Islet precursor cell (in vitro differentiated cells): ENCODE measurements around the gene DMXL2.
"Not testable (repeated sequence)": the region's sequence is repeated elsewhere in the genome, so short reads cannot be mapped to it uniquely, and the experiment has no call there.

Experiments used
- DNase-seq: peaks from one replicate; pipeline ENCODE4 v3.0.0-alpha.2; 2018

The DMXL2 gene

DNA sequence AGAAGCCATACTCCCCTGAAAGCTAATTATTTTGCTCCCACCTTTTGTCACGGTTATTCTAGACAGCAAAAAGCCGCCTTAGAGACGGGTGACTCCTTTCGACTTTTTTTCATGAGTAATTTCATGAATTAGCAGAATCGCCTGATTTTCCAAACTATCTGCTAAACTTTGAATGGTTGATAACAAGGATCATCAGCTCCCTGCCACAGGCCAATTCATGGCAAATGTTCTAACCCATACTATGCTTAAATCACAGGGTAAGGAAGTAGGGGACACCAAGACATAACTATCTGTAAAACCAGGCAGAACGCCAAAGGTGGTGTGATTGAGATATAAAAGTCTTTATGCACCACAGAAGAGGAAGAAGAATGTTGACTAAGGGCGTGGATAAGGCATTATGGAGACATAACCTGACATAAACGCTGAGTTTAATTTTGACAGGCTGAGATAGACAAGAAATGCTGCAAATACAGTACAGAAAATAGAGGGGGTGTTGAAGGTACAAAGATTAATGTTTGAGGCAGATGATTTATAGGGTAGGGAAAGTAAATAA, 891 bp upstream of the DMXL2 start:
- no peak for DNase-seq

DNA sequence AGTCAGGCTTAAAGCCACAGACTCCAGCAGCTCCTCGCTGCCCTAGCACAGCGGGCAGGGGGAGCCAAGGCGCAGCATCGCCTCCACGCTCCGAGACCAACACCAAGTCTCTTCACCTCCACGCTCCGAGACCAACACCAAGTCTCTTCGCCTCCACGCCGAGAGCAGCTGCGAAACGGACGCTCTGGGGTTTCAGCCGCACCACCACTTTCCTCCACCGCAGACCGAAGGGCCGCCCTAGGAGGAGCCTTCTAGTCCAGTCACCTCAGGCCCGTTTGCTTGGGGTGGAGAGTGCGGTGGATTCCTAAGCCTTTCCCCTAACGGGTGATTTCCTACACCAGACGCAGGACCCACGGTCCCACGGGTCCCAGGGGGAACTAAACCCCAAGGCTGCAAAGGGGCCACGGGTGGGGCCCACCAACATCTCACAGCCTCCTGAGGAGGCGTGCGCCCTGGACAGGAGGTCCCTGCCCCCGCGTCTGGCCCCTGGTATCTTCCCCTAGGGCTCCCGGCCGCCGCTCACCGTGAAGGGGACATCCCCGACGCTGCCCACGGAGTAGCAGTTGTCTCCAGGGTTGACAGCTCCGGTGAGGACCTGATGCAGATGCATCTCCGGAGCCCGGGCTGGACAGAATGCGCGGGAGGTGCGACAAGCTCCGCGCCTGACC, 501 bp downstream of the DMXL2 start:
- DNase-seq: peak; percentile 77

DNA sequence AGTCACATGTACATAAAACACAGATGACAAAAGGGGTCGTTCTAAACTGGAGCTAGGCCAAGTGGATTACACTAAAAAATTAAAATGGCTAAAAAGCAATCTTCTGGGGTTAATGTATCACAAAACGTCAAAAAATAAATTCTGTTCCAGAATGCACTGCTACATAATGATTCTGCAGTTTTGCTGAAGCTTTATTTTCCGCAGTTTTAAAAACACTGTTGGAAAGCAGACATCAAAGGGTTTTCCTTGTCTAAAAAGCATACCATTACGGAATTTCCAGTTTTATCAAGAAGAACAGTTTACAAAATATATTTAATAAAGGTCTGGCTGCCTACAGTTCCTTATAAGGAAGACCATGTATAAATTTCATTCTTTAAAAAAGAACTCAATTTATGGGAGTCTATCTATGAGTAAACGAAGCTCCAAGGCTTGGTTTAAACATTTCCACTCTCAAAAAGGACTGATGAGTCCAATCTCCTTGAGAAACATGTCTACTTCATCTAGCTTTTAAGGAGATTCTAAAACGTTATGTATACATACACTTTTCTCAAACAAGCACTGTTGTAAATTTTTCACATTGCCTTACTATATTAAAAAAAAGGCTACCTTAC, 1.3 kb downstream of the DMXL2 start:
- no peak for DNase-seq

DNA sequence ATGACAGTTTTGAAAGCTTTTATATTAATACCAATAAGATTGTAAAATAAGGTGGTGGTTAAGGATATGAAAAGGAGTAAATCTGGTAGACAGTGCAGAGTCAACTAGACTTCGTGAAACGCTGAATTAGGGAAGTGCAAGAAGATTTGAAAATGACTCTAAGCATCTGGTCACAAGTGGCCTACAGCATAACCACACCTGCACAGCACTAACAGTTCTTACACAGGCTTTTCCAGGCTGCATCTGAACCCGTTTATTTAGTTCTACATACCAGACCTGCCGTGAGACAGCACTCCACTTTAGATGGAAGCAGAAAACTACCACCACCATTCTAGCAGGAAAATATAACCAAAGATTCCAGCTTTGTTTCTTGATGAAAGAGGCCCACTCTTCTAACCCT, 1.9 kb downstream of the DMXL2 start:
- DNase-seq: no peak

DNA sequence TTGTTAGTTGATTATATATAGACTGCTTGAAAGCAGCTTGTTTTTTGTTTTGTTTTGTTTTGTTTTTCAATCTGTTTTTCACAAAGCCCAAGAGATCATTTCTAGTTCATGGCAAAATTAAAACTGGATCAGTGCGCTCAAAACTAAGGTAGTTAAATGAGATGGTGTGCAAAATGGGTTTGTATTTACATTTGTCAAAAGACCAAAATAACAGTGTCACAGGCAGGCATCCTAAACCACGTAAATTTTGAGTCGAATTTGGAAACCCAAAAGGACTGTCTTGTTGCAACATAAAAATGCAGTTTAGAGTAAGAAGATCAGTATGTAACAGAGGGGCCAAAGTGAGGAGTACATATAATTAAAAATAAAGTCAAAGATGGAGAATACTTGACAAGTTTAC, 2.4 kb downstream of the DMXL2 start:
- no peak for DNase-seq

DNA sequence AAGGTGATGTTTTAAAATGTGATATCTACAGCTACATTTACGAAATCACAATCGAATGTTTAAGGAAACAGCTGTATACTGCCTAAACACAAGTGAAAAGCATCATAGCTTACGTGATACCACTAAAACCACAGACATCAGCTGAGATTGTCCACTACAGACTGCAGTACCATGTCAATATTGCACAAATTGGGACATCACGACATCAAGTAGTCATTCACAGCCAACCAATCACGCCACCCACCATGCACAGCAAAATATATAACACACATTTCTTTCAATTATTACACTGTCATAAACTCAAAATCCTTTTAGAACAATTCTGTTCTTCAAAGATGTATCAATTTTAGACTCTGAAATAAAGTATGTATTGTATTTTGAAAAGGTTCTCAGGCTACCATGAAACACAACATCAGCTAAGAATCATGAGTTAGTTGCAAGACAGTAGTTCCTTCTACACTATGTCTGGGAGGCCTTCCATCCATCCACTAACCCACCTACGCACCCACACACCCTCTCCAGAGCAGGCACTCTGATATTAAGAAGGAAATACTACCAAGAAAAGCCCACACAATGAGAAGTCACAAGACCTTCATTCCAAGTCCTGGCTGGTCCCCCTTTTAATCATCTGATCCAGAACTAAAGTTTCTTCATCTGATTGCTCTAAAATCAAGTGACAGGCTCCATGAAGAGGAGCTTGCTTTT, 3.1 kb downstream of the DMXL2 start:
- DNase-seq: no peak

DNA sequence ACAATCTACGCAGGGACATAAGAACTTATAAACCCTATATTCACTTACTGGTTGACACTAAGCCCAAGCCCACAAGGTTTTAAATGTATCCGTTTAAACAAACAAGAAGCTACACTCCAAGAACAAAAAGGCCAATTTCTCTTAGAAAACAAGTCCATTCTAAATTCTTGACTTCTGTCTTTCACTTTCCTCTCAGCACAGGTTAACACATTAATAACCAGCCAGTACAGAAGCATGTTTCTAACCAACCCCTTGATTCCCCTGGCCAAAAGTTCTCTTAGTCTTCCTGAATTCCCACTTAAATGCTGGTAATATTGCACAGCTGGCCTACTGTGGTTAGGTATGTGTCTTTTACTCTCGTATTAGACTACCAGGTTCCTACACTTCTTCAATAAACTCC, 4.7 kb downstream of the DMXL2 start:
- no peak for DNase-seq

DNA sequence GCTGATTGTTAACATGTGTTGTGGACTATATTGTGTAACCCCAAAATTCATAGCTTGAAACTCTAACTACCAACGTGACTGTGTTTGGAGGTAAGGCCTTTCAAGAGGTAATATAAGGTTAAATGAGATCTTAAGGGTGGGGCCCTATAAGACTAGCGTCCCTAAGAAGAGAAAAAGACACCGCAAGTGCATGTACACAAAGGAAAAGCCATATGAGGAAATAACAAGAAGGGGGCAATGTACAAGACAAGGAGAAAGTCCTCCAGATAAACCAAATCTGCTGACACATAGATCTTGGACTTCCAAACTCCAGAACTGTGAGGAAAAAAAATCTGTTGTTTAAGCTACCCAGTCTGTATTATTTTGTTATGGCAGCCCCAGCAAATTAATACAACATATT, 8.6 kb downstream of the DMXL2 start:
- DNase-seq: no peak

DNA sequence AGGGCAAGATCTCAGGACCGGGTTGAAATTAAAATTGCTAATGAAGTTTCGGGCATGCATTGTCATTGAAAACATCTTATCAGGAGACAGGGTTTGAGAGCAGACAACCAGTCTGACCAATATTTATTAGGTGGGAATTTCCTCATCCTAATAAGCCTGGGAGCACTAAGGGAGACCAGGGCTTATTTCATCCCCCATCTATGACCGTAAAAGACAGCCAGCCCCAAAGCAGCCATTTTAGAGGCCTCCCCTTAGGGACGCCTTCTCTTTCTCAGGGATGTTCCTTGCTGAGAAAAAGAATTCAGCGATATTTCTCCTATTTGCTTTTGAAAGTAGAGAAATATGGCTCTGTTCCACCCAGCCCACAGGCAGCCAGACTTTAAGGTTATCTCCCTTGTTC, 9.9 kb downstream of the DMXL2 start:
- not testable (repeated sequence) for DNase-seq

DNA sequence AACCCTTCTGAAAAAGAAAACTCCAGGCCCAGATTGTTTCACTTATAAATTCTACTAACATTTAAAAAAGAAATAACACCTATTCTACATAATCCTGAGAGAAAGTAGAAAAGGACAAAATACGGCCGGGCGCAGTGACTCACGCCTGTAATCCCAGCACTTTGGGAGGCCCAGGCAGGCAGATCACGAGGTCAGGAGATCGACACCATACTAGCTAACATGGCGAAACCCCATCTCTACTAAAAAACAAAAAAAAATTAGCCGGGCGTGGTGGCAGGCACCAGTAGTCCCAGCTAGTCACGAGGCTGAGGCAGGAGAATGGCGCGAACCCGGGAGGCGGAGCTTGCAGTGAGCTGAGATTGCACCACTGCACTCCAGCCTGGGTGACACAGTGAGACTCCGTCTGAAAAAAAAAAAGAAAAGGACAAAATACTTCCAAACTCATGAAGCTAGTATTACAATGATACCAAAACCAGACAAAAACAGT, 19.1 kb downstream of the DMXL2 start:
- peak; percentile 70 for DNase-seq

DNA sequence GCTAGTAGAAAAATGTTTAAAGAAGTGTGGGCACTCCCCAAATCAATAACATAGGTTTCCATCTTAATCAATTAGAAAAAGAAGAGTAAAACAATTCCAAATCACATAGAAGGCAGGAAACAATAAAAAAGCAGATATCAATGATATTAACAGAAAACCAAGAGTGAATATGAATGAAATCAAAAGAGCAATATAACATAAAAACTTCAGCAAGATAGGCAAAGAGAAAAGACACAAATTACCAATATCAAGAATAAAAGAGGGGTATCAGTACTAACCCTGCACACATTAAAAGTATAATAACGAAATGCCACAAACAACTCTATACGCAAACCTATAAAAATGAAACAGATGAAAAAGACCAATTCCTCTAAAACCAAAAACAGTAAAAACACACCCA, 19.6 kb downstream of the DMXL2 start:
- DNase-seq: no peak

DNA sequence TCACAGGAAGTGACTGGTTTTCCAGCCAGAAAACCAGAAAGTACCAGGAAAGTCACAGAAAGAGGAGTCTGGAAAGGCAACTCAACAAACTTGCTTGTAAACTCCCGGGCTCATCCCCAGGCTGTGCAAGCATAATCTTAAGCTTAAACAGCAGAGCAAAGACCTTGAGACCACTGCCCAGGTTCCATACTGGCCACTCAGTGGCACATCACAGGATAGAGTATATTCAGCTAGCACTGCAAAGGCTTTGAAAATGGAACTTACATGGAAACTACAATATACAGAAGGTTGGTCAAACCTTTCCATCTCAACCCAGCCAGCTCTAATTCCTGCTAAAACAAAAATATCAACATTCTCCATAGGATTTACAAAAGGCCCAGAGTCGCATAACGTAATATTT, 20.1 kb downstream of the DMXL2 start:
- no peak for DNase-seq

DNA sequence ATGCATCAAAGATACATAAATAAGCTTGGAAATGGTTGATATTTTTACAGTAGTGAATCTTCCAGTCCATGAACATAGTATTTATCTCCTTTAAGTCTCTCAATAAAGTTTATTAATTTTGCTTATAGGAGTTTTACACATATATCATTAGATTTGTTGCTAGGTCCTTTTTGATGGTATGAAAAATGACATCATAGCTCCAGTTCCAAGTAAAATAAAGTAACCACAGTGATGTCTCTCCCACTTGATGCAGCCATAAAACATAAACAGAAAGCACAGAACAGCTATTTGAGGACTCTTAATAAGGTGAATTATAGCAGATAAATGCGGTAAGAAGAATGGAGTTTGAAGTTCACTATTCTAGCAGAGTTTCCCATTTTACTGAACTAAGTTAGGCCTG, 20.8 kb downstream of the DMXL2 start:
- no peak for DNase-seq

DNA sequence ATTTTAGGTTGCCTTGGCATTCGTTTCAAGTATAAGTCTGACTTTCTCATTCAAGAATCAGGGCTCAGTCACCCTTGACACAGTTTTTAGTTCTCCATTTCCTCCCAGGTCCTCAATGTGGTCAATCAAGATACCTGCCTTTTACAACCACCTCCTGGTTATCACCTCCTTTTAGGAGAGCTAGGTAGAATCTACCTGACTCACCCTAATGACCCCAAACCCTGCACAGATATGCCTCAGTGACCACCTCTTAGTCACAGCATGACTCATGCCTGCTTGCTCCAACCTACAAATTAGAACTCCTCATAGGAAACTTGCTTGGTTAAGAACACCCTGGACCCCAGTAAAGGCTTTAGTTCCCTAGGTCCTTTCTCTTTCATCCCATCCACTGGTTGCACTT, 22.5 kb downstream of the DMXL2 start:
- DNase-seq: peak; percentile 83

DNA sequence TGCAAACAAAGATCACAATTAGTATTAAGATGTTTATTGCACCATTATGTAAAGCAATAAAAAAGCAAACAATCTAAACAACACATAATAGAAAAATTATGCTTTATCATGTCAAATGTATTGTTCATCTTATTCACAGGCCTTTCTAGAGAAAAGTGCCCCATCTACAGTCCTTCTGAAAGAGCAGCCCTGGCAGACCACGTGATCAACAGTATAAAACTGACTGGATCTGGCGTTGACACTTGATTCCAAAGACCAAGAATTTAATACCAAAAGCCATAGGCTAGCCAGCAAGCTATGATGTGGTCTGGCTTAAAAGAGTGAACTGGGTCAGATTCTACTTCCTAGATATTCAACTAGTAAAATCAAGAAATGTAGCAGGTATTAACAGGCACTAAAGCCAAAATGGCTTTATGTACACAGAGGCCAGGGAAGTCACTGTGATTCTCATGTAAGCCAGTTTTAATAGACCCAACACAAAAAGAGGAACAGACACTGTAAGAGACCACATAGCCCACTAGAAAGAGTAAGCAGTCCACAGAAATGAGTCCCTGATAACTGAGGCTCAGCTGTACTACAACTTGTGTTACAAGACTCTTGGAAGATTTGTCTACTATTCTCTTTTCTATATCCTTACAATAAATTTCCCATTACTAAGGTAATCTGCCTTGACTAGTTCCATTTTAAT, 32.5 kb downstream of the DMXL2 start:
- no peak for DNase-seq

DNA sequence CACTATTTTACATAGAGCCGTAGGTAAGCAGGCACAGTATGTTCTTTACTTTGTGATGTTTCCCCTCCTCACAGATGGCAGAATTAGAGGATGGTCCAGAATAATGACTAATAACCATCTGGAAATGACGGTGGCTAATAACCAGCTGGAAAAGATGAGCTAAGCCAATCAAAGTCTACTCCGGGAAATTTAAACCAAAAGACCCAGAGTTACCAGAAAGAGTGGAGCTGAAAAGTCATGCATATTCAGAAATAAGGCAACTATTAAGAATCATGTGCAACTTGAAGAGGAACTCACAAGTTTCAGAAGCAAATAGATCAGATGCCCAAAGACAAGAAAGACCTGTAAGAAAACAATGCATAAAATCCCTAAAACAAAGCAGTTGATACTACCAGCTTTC, 33.6 kb downstream of the DMXL2 start:
- no peak for DNase-seq

DNA sequence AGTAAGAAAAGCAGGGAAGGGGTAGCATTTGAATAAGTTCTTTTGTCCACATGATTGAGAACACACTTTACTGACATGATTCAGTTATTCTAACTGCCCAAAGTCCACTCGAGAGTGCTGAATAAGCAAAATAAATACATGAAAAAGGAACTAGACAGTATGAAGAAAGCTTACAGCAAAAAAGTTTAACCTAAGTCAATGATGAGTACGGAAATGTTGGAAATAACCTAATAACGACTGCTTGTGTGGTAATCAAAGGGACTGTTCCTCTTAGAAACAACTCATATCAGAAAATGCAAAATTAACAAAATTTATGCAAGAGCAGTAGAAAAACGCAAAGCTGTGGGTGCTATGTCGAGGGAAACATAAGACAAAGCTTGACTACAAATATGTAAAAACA, 36.6 kb downstream of the DMXL2 start:
- DNase-seq: no peak

DNA sequence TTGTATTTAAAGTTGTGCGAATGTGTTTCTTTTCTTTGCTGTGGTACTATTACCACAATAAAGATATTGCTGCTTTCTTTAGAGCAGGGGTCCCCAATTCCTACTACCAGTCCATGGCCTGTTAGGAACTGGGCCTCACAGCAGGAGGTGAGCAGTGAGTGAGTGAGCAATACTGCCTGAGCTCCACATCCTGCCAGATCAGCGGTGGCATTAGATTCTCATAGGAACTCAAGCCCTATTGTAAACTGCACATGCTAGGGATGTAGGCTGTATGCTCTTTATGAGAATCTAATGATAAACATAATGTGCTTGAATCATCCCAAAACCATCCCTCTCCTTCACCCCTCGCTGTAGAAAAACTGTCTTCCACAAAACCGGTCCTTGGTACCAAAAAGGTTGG, 41.6 kb downstream of the DMXL2 start:
- DNase-seq: no peak

DNA sequence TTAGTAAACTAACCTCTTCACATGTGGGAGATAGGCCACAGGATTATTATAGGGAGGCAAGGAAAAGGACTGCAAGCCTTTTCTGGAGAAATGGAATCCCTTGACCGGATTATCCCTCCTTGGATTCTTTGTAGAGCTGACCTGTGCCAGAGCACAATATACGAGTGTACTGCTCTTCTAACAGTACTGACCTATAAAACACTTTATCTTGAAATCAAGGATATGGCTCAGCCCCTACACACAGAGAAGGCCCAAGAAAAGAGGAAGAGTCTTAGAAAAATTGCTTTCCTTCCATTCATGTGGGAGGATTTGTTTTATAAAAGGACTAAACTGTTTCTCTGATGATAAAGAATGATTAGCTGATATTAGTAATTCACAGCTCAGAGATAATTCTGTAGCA, 42.2 kb downstream of the DMXL2 start:
- no peak for DNase-seq

DNA sequence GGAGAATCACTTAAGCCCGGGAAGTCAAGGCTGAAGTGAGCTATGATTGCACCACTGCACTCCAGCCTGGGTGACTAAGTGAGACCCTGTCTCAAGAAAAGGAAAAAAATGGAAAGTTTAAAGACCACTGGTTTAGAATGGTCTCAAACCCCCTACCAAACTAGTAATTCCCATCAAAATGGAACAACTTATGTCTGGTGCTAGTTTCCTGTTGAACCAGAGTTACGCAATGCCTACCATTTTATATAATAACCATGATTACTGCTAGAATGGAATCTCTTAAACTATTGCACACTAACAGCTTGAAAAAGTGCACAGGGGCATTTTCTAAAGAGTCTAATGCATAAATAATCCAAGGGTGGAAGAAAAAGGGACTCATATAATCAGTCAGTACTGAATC, 43.6 kb downstream of the DMXL2 start:
- no peak for DNase-seq

DNA sequence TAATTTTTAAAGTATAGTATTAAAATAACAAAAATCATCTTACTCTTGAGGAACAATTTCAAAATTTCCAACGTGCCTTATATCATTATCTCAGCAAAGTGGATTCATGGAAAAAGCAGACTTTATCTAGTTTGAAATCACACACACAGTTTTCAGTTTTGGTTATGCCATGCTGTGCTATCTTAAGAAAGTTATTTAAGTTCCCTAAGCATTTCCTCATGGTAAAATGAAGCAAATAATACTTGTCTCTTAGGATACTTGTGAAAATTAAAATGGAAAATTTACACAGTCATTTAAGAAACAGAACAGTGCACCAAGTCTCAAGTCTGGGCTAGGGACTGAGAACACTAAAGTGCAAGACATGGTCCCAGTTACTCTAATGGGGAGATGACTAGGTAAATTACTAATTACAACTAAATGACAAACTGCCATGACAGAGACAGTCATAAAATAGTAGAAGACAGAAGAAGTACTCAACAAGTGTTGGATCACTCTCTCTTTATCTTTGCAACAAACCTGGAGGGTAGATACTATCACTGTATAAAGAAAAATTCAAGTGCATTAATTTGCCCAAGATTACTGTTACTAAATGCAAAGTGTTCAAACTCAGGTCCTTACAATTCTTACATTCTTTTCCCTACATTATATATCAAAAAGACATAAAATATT, 44.8 kb downstream of the DMXL2 start:
- DNase-seq: no peak

DNA sequence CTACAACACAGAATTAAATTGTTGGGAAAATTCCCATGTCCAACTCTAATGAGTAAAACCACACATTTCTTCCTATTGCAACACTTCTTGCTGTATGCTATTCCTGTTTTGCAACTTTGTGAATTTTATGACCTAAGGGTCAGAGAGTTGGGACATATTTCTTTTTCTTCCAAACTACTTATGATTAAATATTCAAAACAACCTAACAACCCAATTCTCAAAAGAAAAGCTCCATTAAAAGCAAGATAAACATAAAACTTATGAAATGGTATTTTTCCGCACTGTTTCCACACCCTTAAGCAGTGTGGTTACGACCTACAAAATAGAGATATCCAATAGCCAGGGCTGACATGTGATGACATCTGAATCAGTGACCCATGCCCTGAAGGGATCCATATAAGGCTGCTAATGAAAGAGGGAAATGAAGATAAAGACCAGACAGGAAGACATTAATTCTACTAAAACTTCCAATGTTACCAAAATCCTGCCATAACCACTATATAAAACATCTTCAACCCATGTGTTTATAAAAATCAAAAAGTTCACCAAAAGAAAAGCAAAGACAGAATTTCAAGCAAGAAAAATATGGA, 45.6 kb downstream of the DMXL2 start:
- DNase-seq: no peak
